Breast epithelium (tissue), 4 donors: ENCODE measurements around the gene WNT3. TPM values are rescaled to one million over a fixed set of nuclear protein-coding genes. Genes with fewer than 3 reads are reported as not detected.

Experiments used
- DNase-seq, 2 donors: peaks; one replicate each; pipeline ENCODE4 v3.0.0-alpha.2; 2019; ENCODE audit warnings: low spot score in 2 of 2
- H3K27ac ChIP-seq, 2 donors: fragments of 200-600 bp; sonication (generic) in 1 of 2; one replicate each; pipeline ENCODE4 v1.5.1; 2016 to 2019; ENCODE audit warnings: mild to moderate bottlenecking in 1 of 2
- H3K27me3 ChIP-seq, 2 donors: fragments of 200-600 bp; sonication (generic) in 1 of 2; one replicate each; pipeline versions ENCODE4 v1.5.1 to v1.6.0; 2017 to 2019; ENCODE audit warnings: control low read depth in 1 of 2, mild to moderate bottlenecking in 1 of 2
- H3K36me3 ChIP-seq: fragments of 200-600 bp; one replicate; pipeline ENCODE4 v1.5.1; 2019
- H3K4me1 ChIP-seq, 2 donors: fragments of 200-600 bp; sonication (generic); one replicate each; pipeline ENCODE4 v1.5.1; 2016 to 2019; ENCODE audit warnings: control low read depth in 1 of 2
- H3K4me3 ChIP-seq, 3 donors: fragments of 200-600 bp; sonication (generic); 1 replicate in 2 of 3; 2 replicates in 1 of 3; pipeline ENCODE4 v1.5.1; 2016 to 2019; ENCODE audit warnings: mild to moderate bottlenecking in 3 of 3, moderate library complexity in 2 of 3
- H3K9me3 ChIP-seq, 2 donors: fragments of 200-600 bp; sonication (generic) in 1 of 2; one replicate each; pipeline ENCODE4 v1.5.1; 2016 to 2019; ENCODE audit warnings: control low read depth in 1 of 2
- CTCF ChIP-seq, 3 donors: fragments of 450-650 bp; IDR thresholded peaks; one replicate each; pipeline ENCODE4 v1.5.1; 2016 to 2017; ENCODE audit warnings: antibody characterized with exemption in 3 of 3, mild to moderate bottlenecking in 3 of 3, moderate library complexity in 3 of 3
- POLR2A ChIP-seq: fragments of 450-650 bp; IDR thresholded peaks from one replicate; pipeline ENCODE4 v1.6.1; 2016; ENCODE audit warnings: antibody characterized with exemption, mild to moderate bottlenecking, moderate library complexity
- POLR2AphosphoS5 ChIP-seq, 3 donors: sonication (generic); formaldehyde crosslinking; IDR thresholded peaks; one replicate each; pipeline ENCODE4 v1.6.1; 2017; ENCODE audit warnings: antibody characterized with exemption in 3 of 3
- intact Hi-C: fragments of 100-400 bp; cut with DNase I; formaldehyde crosslinking; loops from one replicate; pipeline ENCODE4 v1.15.1; 2023; ENCODE audit warnings: low total_unique reads
- total RNA-seq, 3 donors: library from RNA; depleted of rRNA; stranded (reverse); fragments of >200 nt; gene quantifications; one replicate each; pipeline ENCODE4 v1.1.0, GENCODE V29; 2016

WNT3 gene
- total RNA-seq, 3 donors from 2014 or later = 0.48 to 2.9 (median 1.6) TPM

GRCh38 chr17:46788796-46789195 is 29.7 kb downstream of the WNT3 start:
- intact Hi-C loops = no loop called here
- Histone ChIP-seq H3K36me3 (no peaks in the 10 kb centered on the region), H3K27me3 (no peaks in the 10 kb centered on the region), H3K9me3 (peaks cover 0 to 5% of the 10 kb centered on the region in 2 donors), H3K4me1 (no peaks in the 10 kb centered on the region), H3K27ac (no peak overlapping the region), H3K4me3 (no peak overlapping the region)
- DNase-seq = no peak
- TF ChIP-seq CTCF (IDR thresholded peaks at IDR 0.05) (no peak), POLR2A (no peak), POLR2AphosphoS5 (IDR thresholded peaks at IDR 0.05) (no peak)

GRCh38 chr17:46788300-46788699 is 30.2 kb downstream of the WNT3 start:
- TF ChIP-seq POLR2AphosphoS5 (IDR thresholded peaks at IDR 0.05) = no peak

DNA sequence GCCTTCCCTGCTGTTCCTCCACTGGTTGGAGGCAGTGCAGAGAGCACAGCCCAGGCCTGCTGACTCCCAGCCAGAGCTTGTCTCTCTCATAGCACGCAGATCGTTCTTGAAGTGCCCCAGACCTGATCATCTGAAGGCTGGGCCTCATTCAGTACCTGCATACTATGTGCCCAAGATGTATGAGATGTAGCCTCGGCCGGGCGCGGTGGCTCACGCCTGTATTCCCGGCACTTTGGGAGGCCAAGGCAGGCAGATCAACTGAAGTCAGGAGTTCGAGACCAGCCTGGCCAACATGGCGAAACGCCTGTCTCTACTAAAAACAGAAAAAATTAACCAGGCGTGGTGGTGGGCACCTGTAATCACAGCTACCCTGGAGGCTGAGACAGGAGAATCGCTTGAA is 31.0 kb downstream of the WNT3 start:
- Histone ChIP-seq H3K4me3 (no peak overlapping the region), H3K9me3 (peaks cover 0 to 5% of the 10 kb centered on the region in 2 donors), H3K36me3 (no peaks in the 10 kb centered on the region), H3K27ac (no peak overlapping the region), H3K4me1 (no peaks in the 10 kb centered on the region), H3K27me3 (no peaks in the 10 kb centered on the region)
- no peak for DNase-seq
- intact Hi-C loops = no loop called here
- no peak for TF ChIP-seq POLR2AphosphoS5 (IDR thresholded peaks at IDR 0.05)
- TF ChIP-seq CTCF (IDR thresholded peaks at IDR 0.05) = no peak
- no peak for TF ChIP-seq POLR2A

More at GRCh38 chr17:46788300-46788699, 30.2 kb downstream of the WNT3 start:
- H3K9me3 ChIP-seq = peaks cover 0 to 5% of the 10 kb centered on the region in 2 donors
- no peaks in the 10 kb centered on the region for H3K36me3 ChIP-seq
- no peak overlapping the region for H3K27ac ChIP-seq
- intact Hi-C loops = no loop called here
- H3K27me3 ChIP-seq = no peaks in the 10 kb centered on the region
- H3K4me1 ChIP-seq = no peaks in the 10 kb centered on the region
- no peak overlapping the region for H3K4me3 ChIP-seq
- DNase-seq = no peak

GRCh38 chr17:46785696-46786095 is 32.8 kb downstream of the WNT3 start:
- intact Hi-C loops = no loop called here
- Histone ChIP-seq H3K27me3 (no peaks in the 10 kb centered on the region), H3K4me1 (no peaks in the 10 kb centered on the region), H3K4me3 (no peak overlapping the region), H3K27ac (no peak overlapping the region), H3K9me3 (peaks cover 0 to 5% of the 10 kb centered on the region in 2 donors), H3K36me3 (no peaks in the 10 kb centered on the region)
- TF ChIP-seq POLR2A (no peak), POLR2AphosphoS5 (IDR thresholded peaks at IDR 0.05) (no peak)
- DNase-seq = no peak

DNA sequence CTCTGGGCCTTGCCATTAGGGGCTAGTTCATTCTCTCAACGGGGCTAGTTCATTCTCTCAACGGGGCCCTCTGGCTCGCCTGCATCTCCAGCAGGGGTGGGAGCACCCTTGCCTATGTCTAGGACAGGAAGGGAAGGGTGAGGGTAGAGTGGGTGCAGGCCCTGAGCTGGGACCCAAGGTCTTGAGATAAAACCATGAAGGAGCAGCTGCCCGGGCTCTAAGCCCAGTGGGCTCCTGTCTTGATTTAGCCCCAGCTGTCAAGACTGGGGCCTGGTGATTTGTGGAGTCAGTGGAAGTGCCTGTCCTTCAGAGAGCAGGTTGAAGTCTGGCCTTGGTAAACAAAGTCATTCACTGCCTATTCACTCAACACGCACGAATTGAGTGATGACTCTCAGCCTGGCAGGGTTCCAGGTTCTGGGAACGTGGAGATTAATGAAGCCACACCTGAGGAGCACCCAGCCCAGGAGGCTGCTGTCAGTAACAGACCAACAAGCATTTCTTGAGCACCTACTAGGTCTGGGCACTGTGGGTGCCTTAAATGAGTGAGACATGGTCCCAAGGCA is 35.4 kb downstream of the WNT3 start:
- intact Hi-C loops = no loop called here
- no peaks in the 10 kb centered on the region for H3K27me3 ChIP-seq
- no peak for DNase-seq
- TF ChIP-seq CTCF (IDR thresholded peaks at IDR 0.05) = no peak
- H3K4me1 ChIP-seq = no peaks in the 10 kb centered on the region
- H3K27ac ChIP-seq = no peak overlapping the region
- no peak overlapping the region for H3K4me3 ChIP-seq
- no peaks in the 10 kb centered on the region for H3K36me3 ChIP-seq
- no peaks in the 10 kb centered on the region for H3K9me3 ChIP-seq

GRCh38 chr17:46782250-46782953 is 36.1 kb downstream of the WNT3 start:
- no peak overlapping the region for H3K4me3 ChIP-seq
- H3K27me3 ChIP-seq = no peaks in the 10 kb centered on the region
- H3K36me3 ChIP-seq = no peaks in the 10 kb centered on the region
- no peaks in the 10 kb centered on the region for H3K9me3 ChIP-seq
- H3K27ac ChIP-seq = no peak overlapping the region
- H3K4me1 ChIP-seq = no peaks in the 10 kb centered on the region
- DNase-seq = no peak
- TF ChIP-seq CTCF (IDR thresholded peaks at IDR 0.05) (peak in 2 of 3 donors; percentile 49 to 74), POLR2A (no peak), POLR2AphosphoS5 (IDR thresholded peaks at IDR 0.05) (no peak)
- intact Hi-C loops = no loop called here
